Prostate gland (tissue), 2 donors: ENCODE measurements around the gene TANC1.

Source experiments
- POLR2A ChIP-seq: fragments of 450-650 bp; IDR thresholded peaks from one replicate; pipeline ENCODE4 v1.6.1; 2016; ENCODE audit warnings: antibody characterized with exemption, mild to moderate bottlenecking
- TF ChIP-seq, protein P1 (sequence below), 4 experiments: fragments of 200-600 bp in 2 of 4; fragments of 450-650 bp in 2 of 4; sonication (generic) in 2 of 4; IDR thresholded peaks; 1 replicate in 3 of 4; 2 replicates in 1 of 4; pipeline ENCODE4 v1.5.1; 2016 to 2019; ENCODE audit warnings: antibody characterized with exemption in 4 of 4, mild to moderate bottlenecking in 2 of 4, moderate library complexity in 2 of 4

DNA sequence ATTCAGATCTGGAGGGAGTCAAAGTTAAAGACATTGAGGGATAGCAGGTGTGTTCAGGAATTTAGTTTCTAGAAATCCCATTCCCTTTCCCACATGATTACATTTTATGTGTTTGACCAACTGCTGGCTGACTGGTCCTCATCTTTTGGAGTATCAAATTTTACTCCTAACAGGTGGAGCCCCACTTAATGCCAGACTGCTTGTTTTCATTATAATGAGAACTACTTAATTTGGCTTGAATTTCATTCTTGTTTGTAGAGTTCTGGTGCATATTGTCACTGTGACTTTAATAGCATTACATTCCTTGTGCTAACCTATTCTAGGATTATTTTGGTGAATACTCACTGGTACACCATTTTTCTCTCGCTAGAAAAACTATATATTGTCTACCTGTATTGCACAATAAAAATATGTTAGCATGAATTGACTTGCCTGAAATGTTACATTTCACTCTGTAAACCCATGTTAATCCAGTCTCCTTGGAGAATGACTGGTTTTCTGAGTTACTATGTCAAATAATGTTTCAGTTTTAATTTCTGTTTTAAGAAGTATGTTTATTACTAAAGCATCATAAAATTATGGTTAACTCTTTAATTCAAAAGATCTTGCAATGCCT, 98.2 kb downstream of the TANC1 start:
- TF ChIP-seq, protein P1, sequence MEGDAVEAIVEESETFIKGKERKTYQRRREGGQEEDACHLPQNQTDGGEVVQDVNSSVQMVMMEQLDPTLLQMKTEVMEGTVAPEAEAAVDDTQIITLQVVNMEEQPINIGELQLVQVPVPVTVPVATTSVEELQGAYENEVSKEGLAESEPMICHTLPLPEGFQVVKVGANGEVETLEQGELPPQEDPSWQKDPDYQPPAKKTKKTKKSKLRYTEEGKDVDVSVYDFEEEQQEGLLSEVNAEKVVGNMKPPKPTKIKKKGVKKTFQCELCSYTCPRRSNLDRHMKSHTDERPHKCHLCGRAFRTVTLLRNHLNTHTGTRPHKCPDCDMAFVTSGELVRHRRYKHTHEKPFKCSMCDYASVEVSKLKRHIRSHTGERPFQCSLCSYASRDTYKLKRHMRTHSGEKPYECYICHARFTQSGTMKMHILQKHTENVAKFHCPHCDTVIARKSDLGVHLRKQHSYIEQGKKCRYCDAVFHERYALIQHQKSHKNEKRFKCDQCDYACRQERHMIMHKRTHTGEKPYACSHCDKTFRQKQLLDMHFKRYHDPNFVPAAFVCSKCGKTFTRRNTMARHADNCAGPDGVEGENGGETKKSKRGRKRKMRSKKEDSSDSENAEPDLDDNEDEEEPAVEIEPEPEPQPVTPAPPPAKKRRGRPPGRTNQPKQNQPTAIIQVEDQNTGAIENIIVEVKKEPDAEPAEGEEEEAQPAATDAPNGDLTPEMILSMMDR (IDR thresholded peaks at IDR 0.05) = no peak
- TF ChIP-seq POLR2A = no peak
